CD4-positive, alpha-beta T cell (primary cell): ENCODE measurements around the gene FBXL22. TPM values are rescaled to one million over a fixed set of nuclear protein-coding genes. Genes with fewer than 3 reads are reported as not detected.

Source experiments
- ATAC-seq: fragments of 200-7000 bp; cut with Tn5 transposase; one replicate; pipeline ENCODE4 v1.10.0; 2022; ENCODE audit warnings: mild to moderate bottlenecking; ENCODE audit not compliant: poor library complexity
- CTCF ChIA-PET: fragments of 350-600 bp; sonication (Branson Sonifier 250); formaldehyde crosslinking; loops from one replicate; lab custom pipeline; 2021; ENCODE audit warnings: antibody characterized with exemption, inconsistent platforms; lab: Charles Lee
- POLR2A ChIA-PET: fragments of 350-600 bp; sonication (Branson Sonifier 250); formaldehyde crosslinking; loops from one replicate; lab custom pipeline; 2021; ENCODE audit warnings: antibody characterized with exemption, inconsistent platforms; lab: Charles Lee
- DNase-seq, 14 experiments: peaks; one replicate each; pipeline ENCODE4 v3.0.0-alpha.2; 2013 to 2020; ENCODE audit warnings: mixed read lengths in 2 of 14
- H3K27ac ChIP-seq, 2 donors: one replicate each; pipeline versions ENCODE4 v1.5.1 to v1.7.0; 2013; ENCODE audit warnings: low read length in 2 of 2, low read depth in 1 of 2, mild to moderate bottlenecking in 1 of 2
- H3K27me3 ChIP-seq, 2 experiments: 1 replicate in 1 of 2; 2 replicates in 1 of 2; pipeline versions ENCODE4 v1.6.1 to v1.7.0; 2013; ENCODE audit warnings: low read length in 2 of 2, control low read depth in 1 of 2, mild to moderate bottlenecking in 1 of 2, moderate library complexity in 1 of 2; ENCODE audit not compliant: insufficient read depth in 2 of 2, control insufficient read depth in 1 of 2
- H3K36me3 ChIP-seq: one replicate; pipeline ENCODE4 v1.6.1; 2013; ENCODE audit warnings: low read length, control low read depth; ENCODE audit not compliant: insufficient read depth
- H3K4me1 ChIP-seq: one replicate; pipeline ENCODE4 v1.6.1; 2013; ENCODE audit warnings: low read length, control low read depth; ENCODE audit not compliant: insufficient read depth
- H3K4me3 ChIP-seq: one replicate; pipeline ENCODE4 v1.5.1; 2013; ENCODE audit warnings: mild to moderate bottlenecking, low read length, moderate library complexity
- H3K9me3 ChIP-seq, 2 experiments: 1 replicate in 1 of 2; 2 replicates in 1 of 2; pipeline versions ENCODE4 v1.6.1 to v1.7.0; 2013; ENCODE audit warnings: low read length in 2 of 2, mild to moderate bottlenecking in 2 of 2, control low read depth in 1 of 2, moderate library complexity in 1 of 2; ENCODE audit not compliant: control insufficient read depth in 1 of 2, insufficient read depth in 1 of 2
- H3K27ac Mint-ChIP-seq: one replicate; pipeline ENCODE4 v1.8.0; 2020; ENCODE audit warnings: mixed read lengths
- H3K27me3 Mint-ChIP-seq: one replicate; pipeline ENCODE4 v1.8.0; 2021; ENCODE audit warnings: mixed read lengths
- H3K36me3 Mint-ChIP-seq: one replicate; pipeline ENCODE4 v1.8.0; 2021; ENCODE audit warnings: low read depth, mixed read lengths
- H3K4me1 Mint-ChIP-seq: one replicate; pipeline ENCODE4 v1.8.0; 2021; ENCODE audit warnings: low read depth, mixed read lengths
- H3K4me3 Mint-ChIP-seq: one replicate; pipeline ENCODE4 v1.8.0; 2020; ENCODE audit warnings: mild to moderate bottlenecking, mixed read lengths
- H3K9me3 Mint-ChIP-seq: one replicate; pipeline ENCODE4 v1.8.0; 2020; ENCODE audit warnings: mixed read lengths
- intact Hi-C, 2 experiments: fragments of 100-400 bp; cut with DNase I in 1 of 2; cut with micrococcal nuclease in 1 of 2; formaldehyde crosslinking; loops; one replicate each; pipeline versions ENCODE4 v1.15.1 to v1.9.0; 2023 to 2025; cut with DNase I, micrococcal nuclease
- total RNA-seq, 174 experiments: library from RNA in 2 of 174; stranded (reverse) in 2 of 174; gene quantifications; one replicate each; pipeline ENCODE4 v1.2.3 and lab custom pipeline; 2021 to 2026
- TF ChIP-seq, protein P1 (sequence below): fragments of 200-600 bp; IDR thresholded peaks from one replicate; pipeline ENCODE4 v1.8.0; 2022; ENCODE audit warnings: antibody characterized with exemption, mild to moderate bottlenecking

FBXL22 gene
- total RNA-seq, 2 experiments from 2014 or later: 0.66 to 1.6 TPM

DNA sequence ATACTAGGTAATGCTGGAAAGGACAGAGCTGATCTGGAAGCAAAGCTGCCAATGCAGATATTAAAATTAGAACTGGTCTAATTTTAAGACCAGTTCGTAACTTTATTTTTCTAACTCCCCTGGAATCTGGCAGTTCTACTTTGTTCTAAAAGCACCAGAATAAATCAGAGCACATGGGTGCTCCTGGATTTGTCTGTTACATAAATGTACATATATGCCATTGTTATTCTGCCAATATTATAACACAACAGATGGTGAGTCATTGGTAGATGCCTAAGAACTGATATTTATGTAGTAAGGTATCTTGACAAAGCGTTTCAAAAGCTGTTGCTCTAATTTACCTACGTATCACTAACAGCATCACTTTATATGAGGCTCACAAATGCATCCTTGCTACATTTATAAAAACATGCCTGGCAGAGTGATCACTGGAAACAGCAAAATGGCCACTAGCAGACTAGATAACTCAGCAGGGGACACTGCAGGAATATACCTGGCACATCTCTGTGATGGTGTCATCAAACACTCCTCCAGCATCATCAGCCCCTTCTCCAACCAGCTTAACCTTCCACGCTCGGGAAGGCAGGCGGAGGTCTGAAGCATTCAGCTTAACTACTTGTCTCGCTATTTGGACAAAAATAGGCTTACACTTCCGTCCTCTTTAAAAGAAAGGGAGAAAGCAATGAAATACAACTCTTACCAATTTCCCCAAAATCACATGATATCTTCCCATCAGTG lies 26.2 kb downstream of the FBXL22 start:
- ChIA-PET POLR2A (no interaction called here), CTCF (interaction anchor here (1.9 kb wide), 1 partner anchor 13 kb away, joined by 4 read pairs; no protein-coding TSS in a partner anchor)
- Mint-ChIP-seq H3K27me3 (no peaks in the 10 kb centered on the region), H3K36me3 (peaks cover 77% of the 10 kb centered on the region), H3K9me3 (no peaks in the 10 kb centered on the region), H3K4me3 (no peak overlapping the region), H3K4me1 (no peaks in the 10 kb centered on the region), H3K27ac (no peak overlapping the region)
- Histone ChIP-seq H3K36me3 (peaks cover 67% of the 10 kb centered on the region), H3K9me3 (no peaks in the 10 kb centered on the region), H3K27ac (no peak overlapping the region), H3K4me3 (no peak overlapping the region), H3K4me1 (no peaks in the 10 kb centered on the region), H3K27me3 (no peaks in the 10 kb centered on the region)
- TF ChIP-seq, protein P1, sequence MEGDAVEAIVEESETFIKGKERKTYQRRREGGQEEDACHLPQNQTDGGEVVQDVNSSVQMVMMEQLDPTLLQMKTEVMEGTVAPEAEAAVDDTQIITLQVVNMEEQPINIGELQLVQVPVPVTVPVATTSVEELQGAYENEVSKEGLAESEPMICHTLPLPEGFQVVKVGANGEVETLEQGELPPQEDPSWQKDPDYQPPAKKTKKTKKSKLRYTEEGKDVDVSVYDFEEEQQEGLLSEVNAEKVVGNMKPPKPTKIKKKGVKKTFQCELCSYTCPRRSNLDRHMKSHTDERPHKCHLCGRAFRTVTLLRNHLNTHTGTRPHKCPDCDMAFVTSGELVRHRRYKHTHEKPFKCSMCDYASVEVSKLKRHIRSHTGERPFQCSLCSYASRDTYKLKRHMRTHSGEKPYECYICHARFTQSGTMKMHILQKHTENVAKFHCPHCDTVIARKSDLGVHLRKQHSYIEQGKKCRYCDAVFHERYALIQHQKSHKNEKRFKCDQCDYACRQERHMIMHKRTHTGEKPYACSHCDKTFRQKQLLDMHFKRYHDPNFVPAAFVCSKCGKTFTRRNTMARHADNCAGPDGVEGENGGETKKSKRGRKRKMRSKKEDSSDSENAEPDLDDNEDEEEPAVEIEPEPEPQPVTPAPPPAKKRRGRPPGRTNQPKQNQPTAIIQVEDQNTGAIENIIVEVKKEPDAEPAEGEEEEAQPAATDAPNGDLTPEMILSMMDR: no peak
- no peak for ATAC-seq
- no peak for DNase-seq
- intact Hi-C loops: loop anchor here in 1 of 2 experiments (10.0 kb wide), 1 partner anchor 51 kb away; no protein-coding TSS in a partner anchor

DNA sequence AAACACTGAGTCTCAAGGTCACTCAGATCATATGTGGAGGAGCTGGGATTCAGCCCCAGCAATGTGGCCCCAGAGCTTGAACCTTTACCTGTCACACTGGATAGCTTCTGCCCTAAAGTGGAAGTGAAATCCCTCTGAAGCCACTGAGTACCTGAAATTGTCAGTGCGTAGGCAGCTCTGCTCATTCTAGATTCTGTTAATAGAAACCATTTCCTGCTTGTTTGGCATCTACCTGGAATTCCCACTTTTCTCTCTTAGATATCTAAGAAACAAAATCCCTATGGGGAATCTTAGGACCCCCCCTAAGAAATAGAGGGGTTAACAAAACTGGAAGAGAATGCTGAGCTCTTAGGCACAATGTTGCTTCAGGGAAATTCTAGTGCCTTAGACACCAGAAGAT lies 29.8 kb downstream of the FBXL22 start:
- Histone ChIP-seq H3K4me3 (no peak overlapping the region), H3K36me3 (peaks cover 96% of the 10 kb centered on the region), H3K4me1 (no peaks in the 10 kb centered on the region), H3K9me3 (no peaks in the 10 kb centered on the region), H3K27me3 (no peaks in the 10 kb centered on the region), H3K27ac (no peak overlapping the region)
- H3K27ac Mint-ChIP-seq: no peak overlapping the region
- DNase-seq (no peak), ATAC-seq (no peak)
- H3K27me3 Mint-ChIP-seq: no peaks in the 10 kb centered on the region
- ChIA-PET POLR2A (interaction anchor here (0.7 kb wide), 1 partner anchor 21 kb away, joined by 3 read pairs; no protein-coding TSS in a partner anchor), CTCF (no interaction called here)
- H3K9me3 Mint-ChIP-seq: no peaks in the 10 kb centered on the region
- H3K36me3 Mint-ChIP-seq: peaks cover 96% of the 10 kb centered on the region
- H3K4me3 Mint-ChIP-seq: no peak overlapping the region
- TF ChIP-seq, protein P1: no peak
- no peaks in the 10 kb centered on the region for H3K4me1 Mint-ChIP-seq
- intact Hi-C loops: loop anchor here in 1 of 2 experiments (10.0 kb wide), 1 partner anchor 48 kb away; no protein-coding TSS in a partner anchor

DNA sequence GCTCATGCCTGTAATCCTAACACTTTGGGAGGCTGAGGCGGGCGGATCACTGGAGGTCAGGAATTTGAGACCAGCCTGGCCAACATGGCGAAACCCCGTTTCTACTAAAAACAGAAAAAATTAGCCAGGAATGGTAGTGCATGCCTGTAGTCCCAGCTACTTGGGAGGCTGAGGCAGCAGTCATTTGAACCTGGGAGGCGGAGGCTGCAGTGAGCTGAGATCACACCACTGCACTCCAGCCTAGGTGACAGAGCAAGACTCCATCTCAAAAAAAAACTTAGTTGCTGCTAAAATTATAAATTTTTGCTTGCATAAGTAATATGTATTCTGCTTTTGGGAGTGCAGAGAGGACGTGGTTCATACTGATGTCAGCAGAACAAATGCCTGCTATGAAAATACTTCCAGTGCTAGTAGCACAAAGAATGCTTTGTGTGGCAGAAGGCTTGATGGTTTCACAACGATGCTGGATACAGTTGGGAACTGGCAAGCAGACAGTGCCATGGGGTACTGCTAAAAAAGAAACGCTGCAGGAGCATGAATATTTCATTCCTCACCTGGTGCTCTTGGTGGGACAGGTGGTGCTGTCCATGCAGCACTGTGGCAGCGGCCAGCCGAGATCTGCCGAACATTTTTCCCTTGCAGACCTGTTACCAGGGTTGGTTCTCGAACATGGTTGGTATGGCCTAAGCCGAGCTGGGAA lies 31.1 kb downstream of the FBXL22 start:
- Histone ChIP-seq H3K36me3 (peaks cover 96% of the 10 kb centered on the region), H3K4me3 (no peak overlapping the region), H3K27me3 (no peaks in the 10 kb centered on the region), H3K9me3 (no peaks in the 10 kb centered on the region), H3K4me1 (no peaks in the 10 kb centered on the region), H3K27ac (no peak overlapping the region)
- DNase-seq (no peak), ATAC-seq (no peak)
- intact Hi-C loops: loop anchor here in 1 of 2 experiments (10.0 kb wide), 1 partner anchor 47 kb away; no protein-coding TSS in a partner anchor
- Mint-ChIP-seq H3K27ac (no peak overlapping the region), H3K27me3 (no peaks in the 10 kb centered on the region), H3K36me3 (peaks cover 96% of the 10 kb centered on the region), H3K4me1 (no peaks in the 10 kb centered on the region), H3K4me3 (no peak overlapping the region), H3K9me3 (no peaks in the 10 kb centered on the region)
- TF ChIP-seq, protein P1: no peak
- POLR2A ChIA-PET: no interaction called here
- CTCF ChIA-PET: interaction anchor here (0.7 kb wide), 1 partner anchor 145 kb away, joined by 3 read pairs; no protein-coding TSS in a partner anchor
